ENCODE results near the gene KRT80.

Gene KRT80

DNA sequence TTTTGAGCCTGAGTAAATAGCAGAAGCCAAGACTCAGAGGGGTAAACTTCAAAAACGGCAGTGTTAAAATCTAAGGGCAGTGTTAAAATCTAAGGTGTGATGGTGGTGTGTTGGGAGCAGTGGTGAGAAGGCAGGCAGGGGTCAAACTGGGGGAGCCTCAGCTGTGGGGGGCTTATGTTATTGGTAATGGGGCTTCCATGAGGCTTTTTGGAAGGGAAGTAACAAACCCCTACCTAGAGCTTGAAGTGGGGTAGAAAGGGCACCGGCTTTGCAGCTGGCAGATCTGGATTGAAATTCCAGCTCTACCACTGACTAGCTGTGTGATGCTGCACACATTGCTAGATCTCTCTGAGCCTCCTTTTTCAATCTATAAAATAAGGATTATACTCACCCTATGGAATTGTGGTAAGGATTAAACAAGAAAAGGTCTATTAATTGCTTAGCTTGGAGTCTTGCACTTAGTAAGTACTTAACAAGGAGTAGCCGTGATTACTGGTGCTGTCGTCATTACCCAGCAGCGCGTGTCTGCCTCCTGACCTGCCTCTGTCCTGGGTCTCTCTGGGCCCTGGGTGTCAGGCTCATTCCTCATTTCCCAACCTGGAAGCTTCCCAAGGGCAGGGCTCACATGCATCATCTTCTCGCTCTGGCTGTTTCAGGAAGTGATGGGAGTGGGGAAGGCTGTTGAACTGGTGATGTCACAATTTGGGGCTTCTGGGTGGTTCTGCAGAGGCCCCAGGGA lies 18.5 kb upstream of the KRT80 start:
- no peak for DNase-seq

GRCh38 chr12:52209321-52209720 lies 17.5 kb upstream of the KRT80 start:
- DNase-seq: no peak

DNA sequence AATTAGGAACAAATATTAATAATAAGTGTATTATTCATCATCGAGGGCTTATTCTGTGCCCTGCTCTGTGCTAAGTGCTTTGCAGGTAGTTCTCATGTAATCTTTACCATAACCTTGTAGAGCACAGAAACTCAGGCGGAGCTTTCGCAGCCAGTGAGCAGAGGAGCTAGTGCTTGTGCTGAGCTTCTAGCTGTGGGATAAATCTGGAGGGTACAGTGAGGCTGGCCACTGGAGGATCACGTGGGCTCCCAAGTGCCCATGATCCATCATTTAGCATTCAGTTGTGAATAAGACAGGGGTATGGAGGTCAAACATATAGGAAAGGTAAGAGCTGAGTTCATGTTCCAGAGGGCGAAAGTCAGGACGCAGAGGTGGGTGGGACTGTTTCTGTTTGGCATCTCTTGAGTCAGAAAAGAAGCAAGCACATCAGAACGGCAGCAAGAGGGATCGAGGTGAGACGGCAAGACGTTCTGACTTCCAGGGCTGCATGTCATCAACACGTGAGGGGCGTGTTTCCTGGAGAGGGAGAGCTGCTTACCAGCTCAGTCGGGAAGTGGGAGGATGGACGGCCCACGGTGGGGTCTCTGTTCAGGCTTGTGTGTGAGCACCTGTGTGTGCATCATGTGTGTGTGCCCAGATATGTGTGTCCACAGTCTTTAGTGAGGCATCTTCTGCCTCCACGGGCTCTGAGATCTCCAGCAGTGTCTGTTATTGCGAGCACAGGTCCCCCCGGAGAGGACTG lies 16.8 kb upstream of the KRT80 start:
- no peak for DNase-seq

GRCh38 chr12:52207895-52208294 lies 16.1 kb upstream of the KRT80 start:
- DNase-seq: no peak

DNA sequence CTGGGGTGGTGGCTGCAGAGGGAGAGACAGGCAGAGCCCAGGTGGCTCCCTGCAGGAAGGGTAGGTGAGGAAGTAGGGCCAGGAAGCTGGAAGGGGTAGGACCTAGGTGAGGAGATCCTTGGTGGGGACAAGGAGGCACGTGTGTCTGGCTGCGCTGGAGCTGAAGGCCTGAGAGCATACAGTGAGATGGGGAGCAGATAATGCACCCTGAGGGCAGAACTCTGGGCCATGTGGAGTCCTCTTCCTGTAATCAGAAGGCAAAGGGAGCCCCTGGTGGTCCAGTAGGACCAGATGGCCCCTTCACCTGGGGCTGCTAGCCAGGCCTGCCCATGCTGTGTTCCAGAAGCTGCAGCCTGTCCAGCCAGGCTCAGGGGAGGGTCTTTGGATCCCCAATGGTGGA lies 15.3 kb upstream of the KRT80 start:
- no peak for DNase-seq

GRCh38 chr12:52206304-52207040 lies 14.7 kb upstream of the KRT80 start:
- DNase-seq: no peak

GRCh38 chr12:52205612-52206303 lies 13.9 kb upstream of the KRT80 start:
- no peak for DNase-seq

- no peak for DNase-seq
Observed at GRCh38 chr12:52204931-52205505, 13.2 kb upstream of the KRT80 start.

GRCh38 chr12:52204095-52204930 lies 12.5 kb upstream of the KRT80 start:
- DNase-seq: no peak

DNA sequence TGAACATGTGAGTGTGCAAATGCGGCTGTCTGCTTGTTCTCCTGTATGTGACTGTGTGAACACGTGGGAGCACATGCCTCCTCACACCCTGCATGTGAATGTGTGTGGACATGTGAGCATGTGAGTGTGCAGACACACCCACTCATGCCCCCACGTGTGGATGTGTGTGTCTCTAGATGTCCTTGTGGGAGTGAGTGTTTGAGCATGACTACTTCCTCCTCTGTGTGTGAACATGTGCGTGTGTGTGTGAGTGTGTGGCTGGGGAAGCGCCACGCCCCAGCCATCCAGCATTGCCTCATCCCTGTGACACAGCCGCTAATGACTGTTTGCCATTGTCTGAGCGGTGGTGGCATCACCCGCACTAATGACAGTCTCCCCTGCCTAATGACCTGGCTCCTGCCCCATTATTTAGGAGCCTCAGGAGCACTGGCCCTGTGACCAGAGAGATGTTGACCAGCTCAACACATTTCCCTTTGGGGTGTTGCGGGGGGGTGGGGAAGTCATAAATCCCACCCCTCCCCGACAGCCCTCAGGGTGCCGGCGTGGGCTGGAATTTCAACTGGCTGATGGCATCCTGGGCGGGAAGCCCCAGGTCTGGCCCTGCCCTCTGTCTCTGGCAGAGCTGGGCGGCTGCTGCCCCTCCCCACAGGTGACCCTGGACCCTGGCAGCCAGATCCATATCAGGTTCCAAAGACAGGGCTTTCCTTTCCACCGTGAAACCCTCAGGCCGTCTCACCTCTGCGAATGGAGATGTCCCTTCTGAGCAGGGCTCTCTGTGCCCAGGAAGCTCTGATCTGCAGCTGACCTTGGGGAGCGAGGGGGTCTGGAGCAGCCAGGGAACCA lies 11.5 kb upstream of the KRT80 start:
- peak; percentile 90 for DNase-seq

DNA sequence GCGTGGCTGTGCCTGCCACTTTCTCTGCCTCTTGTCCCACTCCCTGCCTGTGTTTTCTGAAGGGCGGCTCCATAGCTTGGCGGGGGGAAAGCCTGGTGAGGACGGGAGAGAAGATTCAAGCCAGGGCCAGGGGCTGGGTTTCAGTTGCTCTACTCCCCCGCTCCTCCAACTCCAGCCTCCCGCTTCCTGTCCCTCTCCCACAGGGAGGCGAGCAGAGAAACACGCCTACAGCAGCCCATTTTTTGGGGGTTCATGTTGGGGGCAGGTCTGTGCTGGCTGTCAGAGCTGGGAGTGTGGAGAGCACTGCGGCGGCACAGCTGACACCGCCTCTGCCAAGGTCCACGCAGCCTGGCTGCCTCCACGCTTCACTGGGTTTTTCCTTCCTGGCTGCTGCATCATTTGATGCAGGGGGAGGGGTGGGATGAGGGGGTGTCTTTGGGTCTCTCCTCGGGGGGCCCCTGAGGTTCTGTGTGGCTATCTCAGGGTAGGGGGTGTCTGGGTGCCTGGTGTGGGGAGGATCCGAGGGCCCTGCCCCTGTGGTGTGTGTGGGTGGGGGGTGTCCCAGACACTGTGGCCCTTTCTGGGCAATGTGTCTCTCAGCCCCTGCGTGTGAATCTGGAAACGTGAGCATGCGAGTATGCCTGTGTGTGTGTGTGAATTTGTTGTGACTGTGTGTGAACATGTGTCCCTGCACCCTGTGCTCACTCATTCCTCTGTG lies 10.7 kb upstream of the KRT80 start:
- DNase-seq: peak; percentile 85

GRCh38 chr12:52201451-52201839 lies 9.6 kb upstream of the KRT80 start:
- no peak for DNase-seq

- DNase-seq: no peak
Observed at GRCh38 chr12:52200781-52201450, 9.1 kb upstream of the KRT80 start.

DNA sequence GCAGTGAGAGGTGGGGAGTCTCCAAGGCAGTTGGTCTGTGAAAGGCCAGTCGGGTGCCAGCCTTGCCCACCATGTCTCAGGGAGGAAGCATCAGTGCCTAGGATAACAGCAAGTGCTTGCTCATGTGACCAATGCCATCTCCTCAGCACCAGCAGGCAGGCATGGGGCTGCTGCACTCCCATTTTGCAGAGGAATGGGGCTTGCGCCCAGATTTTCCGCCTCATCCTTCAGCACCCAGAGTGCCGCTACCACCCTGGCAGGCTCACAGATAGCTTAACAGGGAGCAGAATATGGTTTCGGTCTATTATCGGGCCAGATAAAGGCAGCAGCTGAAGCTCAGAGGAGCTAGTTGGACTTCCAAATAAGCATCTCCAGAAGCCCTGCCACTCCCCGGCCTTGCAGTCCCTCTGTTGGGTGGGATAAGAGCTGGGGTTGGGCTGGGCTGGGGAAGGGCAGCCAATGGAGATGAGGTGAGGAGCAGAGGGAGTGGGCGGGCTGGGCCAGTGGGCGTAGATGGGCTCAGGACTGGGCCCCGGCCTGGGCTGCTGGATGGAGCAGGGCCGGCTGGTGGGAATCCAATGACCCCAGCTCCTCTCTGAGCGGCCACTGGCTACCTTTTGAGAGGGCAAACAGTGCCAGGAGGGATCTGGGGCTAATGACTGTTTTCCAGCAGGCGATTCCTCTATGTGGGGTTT lies 8.4 kb upstream of the KRT80 start:
- no peak for DNase-seq

GRCh38 chr12:52199294-52199919 lies 7.6 kb upstream of the KRT80 start:
- no peak for DNase-seq

- no peak for DNase-seq
Observed at GRCh38 chr12:52198454-52199215, 6.8 kb upstream of the KRT80 start.

DNA sequence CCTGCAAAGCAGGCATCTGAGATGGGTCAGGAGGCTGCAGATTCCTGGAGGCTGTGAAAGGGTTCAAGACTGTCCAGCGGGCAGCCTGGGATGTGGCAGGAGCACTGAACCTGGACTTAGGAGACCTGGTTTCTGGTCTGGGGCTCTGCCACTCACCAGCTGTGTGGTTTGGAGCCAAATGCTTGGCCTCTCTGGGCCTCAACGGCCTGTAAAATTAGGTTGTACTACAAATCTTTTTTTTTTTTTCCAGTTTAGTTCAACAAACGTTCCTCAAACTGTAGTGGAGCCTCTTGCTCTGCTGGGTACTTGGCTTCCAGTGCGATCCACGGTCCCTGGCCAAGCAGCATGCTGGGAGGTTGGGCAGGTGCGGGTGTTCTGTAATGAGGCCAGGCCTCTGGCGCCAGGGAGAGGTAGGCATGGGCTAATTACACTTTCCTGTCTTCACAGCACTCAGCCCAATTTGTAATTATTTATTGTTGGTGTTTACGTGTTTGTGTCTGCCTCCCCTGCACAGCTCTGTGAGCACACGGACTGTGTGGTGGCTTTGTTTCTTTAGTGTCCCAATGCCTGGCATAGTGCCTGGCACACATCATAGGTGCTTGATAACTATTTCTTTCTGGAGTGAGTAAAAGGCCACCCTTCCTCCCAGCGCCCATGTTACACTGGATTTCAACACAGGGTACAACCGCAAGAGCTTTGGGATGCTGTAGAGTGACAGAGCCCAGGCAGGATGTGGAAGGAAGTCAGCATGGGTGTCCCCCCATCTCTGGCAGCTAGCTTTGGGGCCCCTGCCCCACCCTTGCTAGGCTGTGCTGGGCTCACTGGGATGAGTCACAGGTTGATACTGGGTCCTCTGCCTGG lies 5.8 kb upstream of the KRT80 start:
- no peak for DNase-seq
